ENCODE data around the gene IGHMBP2.

GRCh38 chr11:68890490-68891231, 13.0 kb upstream of the IGHMBP2 start:
- TF ChIP-seq POLR2A (IDR thresholded peaks at IDR 0.05; ENCODE audit: extremely low read depth, insufficient read length) (no peak), CTCF (IDR thresholded peaks at IDR 0.05; ENCODE audit: low read depth, low read length) (no peak), MYC (IDR thresholded peaks at IDR 0.05; ENCODE audit: low read depth, low read length) (no peak)

Data from NB4 (cell line).